H1 (cell line): ENCODE measurements around the gene TUBAL3. TPM values are rescaled to one million over a fixed set of nuclear protein-coding genes. Genes with fewer than 3 reads are reported as not detected.

Experiments used
- CTCF ChIA-PET: fragments of 300-600 bp; sonication (Branson Sonifier 250); formaldehyde crosslinking; loops from one replicate; lab custom pipeline; 2021; ENCODE audit not compliant: partially characterized antibody; lab: Charles Lee
- POLR2A ChIA-PET: fragments of 300-600 bp; sonication (Branson Sonifier 250); formaldehyde crosslinking; loops from one replicate; lab custom pipeline; 2021; ENCODE audit warnings: inconsistent platforms; ENCODE audit not compliant: partially characterized antibody; lab: Charles Lee
- DNase-seq, 2 experiments: peaks; one replicate each; pipeline versions ENCODE4 v3.0.0 to v3.0.0-alpha.2; 2010 to 2022; ENCODE audit warnings: low spot score in 2 of 2, low read depth in 1 of 2, mixed read lengths in 1 of 2
- FAIRE-seq: peaks from 2 replicates; lab custom pipeline; 2011; peaks lifted over from hg19 to GRCh38; lab: Jason Lieb, UNC
- H2AFZ ChIP-seq: 2 replicates; pipeline ENCODE4 v1.8.1; 2012; ENCODE audit warnings: low read length, inconsistent platforms
- H2AK5ac ChIP-seq: 2 replicates; pipeline ENCODE4 v1.6.1; 2013; ENCODE audit warnings: low read depth, low read length
- H2BK120ac ChIP-seq: replicated peaks from 2 replicates; pipeline ENCODE3; 2013; ENCODE audit warnings: low read depth, low read length, inconsistent platforms
- H2BK12ac ChIP-seq: 2 replicates; pipeline ENCODE4 v1.6.1; 2013; ENCODE audit warnings: low read depth, low read length
- H2BK15ac ChIP-seq: 2 replicates; pipeline ENCODE4 v1.6.1; 2013; ENCODE audit warnings: low read length
- H2BK20ac ChIP-seq: 2 replicates; pipeline ENCODE4 v1.6.1; 2013; ENCODE audit warnings: low read length
- H2BK5ac ChIP-seq: 2 replicates; pipeline ENCODE4 v1.6.1; 2013; ENCODE audit warnings: low read depth, low read length
- H3K14ac ChIP-seq: 2 replicates; pipeline ENCODE4 v1.6.1; 2013; ENCODE audit warnings: inconsistent platforms; ENCODE audit not compliant: insufficient read length
- H3K18ac ChIP-seq: 2 replicates; pipeline ENCODE4 v1.6.1; 2013; ENCODE audit warnings: low read length; ENCODE audit errors: extremely low read depth
- H3K23ac ChIP-seq: 2 replicates; pipeline ENCODE4 v1.6.1; 2013; ENCODE audit warnings: inconsistent platforms; ENCODE audit not compliant: insufficient read length
- H3K23me2 ChIP-seq: 2 replicates; pipeline ENCODE4 v1.6.1; 2013; ENCODE audit warnings: low read depth, low read length
- H3K27ac ChIP-seq: 2 replicates; pipeline ENCODE4 v1.6.1; 2011; ENCODE audit warnings: low read depth, low read length, inconsistent platforms
- H3K27me3 ChIP-seq, 4 experiments: replicated peaks in 1 of 4; 1 replicate in 1 of 4; 2 replicates in 3 of 4; pipeline versions ENCODE4 v1.6.1 to v1.8.1; 2011 to 2013; ENCODE audit warnings: low read length in 3 of 4, mild to moderate bottlenecking in 3 of 4, inconsistent platforms in 2 of 4, mixed read lengths in 2 of 4, moderate library complexity in 1 of 4; ENCODE audit not compliant: control insufficient read depth in 3 of 4, insufficient read depth in 3 of 4; ENCODE audit errors: extremely low read depth in 1 of 4
- H3K36me3 ChIP-seq, 4 experiments: 2 replicates each; pipeline versions ENCODE4 v1.6.1 to v1.8.1; 2011 to 2013; ENCODE audit warnings: mild to moderate bottlenecking in 4 of 4, low read length in 3 of 4, moderate library complexity in 2 of 4, control low read depth in 1 of 4, inconsistent platforms in 1 of 4; ENCODE audit not compliant: insufficient read depth in 4 of 4, control insufficient read depth in 2 of 4
- H3K4ac ChIP-seq: replicated peaks from 2 replicates; pipeline ENCODE3; 2013; ENCODE audit warnings: low read length, low read depth, mixed read lengths, inconsistent platforms; ENCODE audit not compliant: insufficient read length
- H3K4me1 ChIP-seq, 4 experiments: replicated peaks in 1 of 4; 1 replicate in 1 of 4; 2 replicates in 3 of 4; pipeline versions ENCODE4 v1.6.1 to v1.8.1; 2011 to 2013; ENCODE audit warnings: low read length in 3 of 4, inconsistent platforms in 2 of 4, mixed read lengths in 1 of 4; ENCODE audit not compliant: insufficient read depth in 4 of 4, control insufficient read depth in 3 of 4
- H3K4me2 ChIP-seq, 2 experiments: 2 replicates each; pipeline versions ENCODE4 v1.6.1 to v1.8.1; 2011 to 2013; ENCODE audit warnings: low read depth in 2 of 2, low read length in 2 of 2, control low read depth in 1 of 2, inconsistent platforms in 1 of 2, mild to moderate bottlenecking in 1 of 2; ENCODE audit not compliant: insufficient read depth in 1 of 2
- H3K4me3 ChIP-seq, 4 experiments: fragments of 200-600, 300-600 bp in 1 of 4; sonication (generic), shearing (Covaris generic), sonication (Bioruptor Twin) in 1 of 4; 2 replicates each; pipeline versions ENCODE4 v1.5.1 to v1.8.1; 2011 to 2016; ENCODE audit warnings: low read length in 4 of 4, low read depth in 3 of 4, control low read depth in 2 of 4, inconsistent platforms in 2 of 4, mild to moderate bottlenecking in 2 of 4, mixed read lengths in 1 of 4, moderate library complexity in 1 of 4; ENCODE audit not compliant: insufficient read depth in 2 of 4; ENCODE audit errors: extremely low read depth in 1 of 4
- H3K56ac ChIP-seq: replicated peaks from 2 replicates; pipeline ENCODE3; 2013; ENCODE audit warnings: low read depth, mild to moderate bottlenecking, mixed read lengths, low read length, inconsistent platforms; ENCODE audit not compliant: insufficient read length
- H3K79me1 ChIP-seq: 2 replicates; pipeline ENCODE4 v1.6.1; 2013; ENCODE audit warnings: low read depth, low read length, control low read depth
- H3K79me2 ChIP-seq, 2 experiments: 2 replicates each; pipeline versions ENCODE4 v1.6.1 to v1.8.1; 2012 to 2013; ENCODE audit warnings: low read length in 2 of 2, mild to moderate bottlenecking in 2 of 2, inconsistent platforms in 1 of 2; ENCODE audit not compliant: insufficient read depth in 2 of 2, control insufficient read depth in 1 of 2
- H3K9ac ChIP-seq, 4 experiments: replicated peaks in 1 of 4; 1 replicate in 1 of 4; 2 replicates in 3 of 4; pipeline versions ENCODE4 v1.6.1 to v1.8.1; 2011 to 2013; ENCODE audit warnings: low read depth in 3 of 4, low read length in 3 of 4, control low read depth in 2 of 4, mild to moderate bottlenecking in 2 of 4, moderate library complexity in 2 of 4, inconsistent platforms in 1 of 4; ENCODE audit errors: extremely low read depth in 1 of 4
- H3K9me3 ChIP-seq, 2 experiments: 2 replicates each; pipeline versions ENCODE4 v1.6.1 to v1.8.1; 2012 to 2013; ENCODE audit warnings: mild to moderate bottlenecking in 2 of 2, moderate library complexity in 2 of 2, control low read depth in 1 of 2, inconsistent platforms in 1 of 2, low read depth in 1 of 2, low read length in 1 of 2, mixed read lengths in 1 of 2; ENCODE audit not compliant: insufficient read depth in 2 of 2
- H4K20me1 ChIP-seq, 2 experiments: replicated peaks in 1 of 2; 2 replicates each; pipeline versions ENCODE3 to v1.8.1; 2011 to 2013; ENCODE audit warnings: inconsistent platforms in 2 of 2, low read length in 2 of 2, mild to moderate bottlenecking in 1 of 2; ENCODE audit not compliant: insufficient read depth in 2 of 2, control insufficient read depth in 1 of 2
- H4K5ac ChIP-seq: 2 replicates; pipeline ENCODE4 v1.6.1; 2013; ENCODE audit warnings: low read length, low read depth, mixed read lengths, inconsistent platforms; ENCODE audit not compliant: insufficient read length
- H4K8ac ChIP-seq: 2 replicates; pipeline ENCODE4 v1.8.0; 2013; ENCODE audit warnings: mild to moderate bottlenecking, moderate library complexity, low read length, inconsistent platforms; ENCODE audit not compliant: insufficient read depth; ENCODE audit errors: extremely low read depth
- H4K91ac ChIP-seq: replicated peaks from 2 replicates; pipeline ENCODE3; 2013; ENCODE audit warnings: low read length, mixed read lengths, inconsistent platforms; ENCODE audit not compliant: insufficient read length
- CHD2 ChIP-seq: IDR thresholded peaks from 2 replicates; pipeline ENCODE4 v1.6.1; 2012; ENCODE audit warnings: low read length, improper control_type of control experiment
- KDM5A ChIP-seq: fragments of 200-600 bp; IDR thresholded peaks from 2 replicates; pipeline ENCODE4 v1.7.1; 2012; ENCODE audit warnings: mild to moderate bottlenecking, low read length, inconsistent platforms, mixed read lengths
- POLR2AphosphoS5 ChIP-seq: IDR thresholded peaks from 2 replicates; pipeline ENCODE4 v1.6.1; 2011; ENCODE audit warnings: low read depth, low read length
- SIRT6 ChIP-seq: IDR thresholded peaks from one replicate; pipeline ENCODE4 v1.7.1; 2012; ENCODE audit warnings: low read length, inconsistent platforms
- SP4 ChIP-seq: IDR thresholded peaks from 2 replicates; pipeline ENCODE4 v1.6.1; 2012; ENCODE audit warnings: low read length, inconsistent platforms
- SUZ12 ChIP-seq: fragments of 200-600 bp; sonication (generic); IDR thresholded peaks from 2 replicates; pipeline ENCODE4 v1.6.1; 2012; ENCODE audit warnings: mild to moderate bottlenecking, inconsistent platforms, low read length, moderate library complexity, mixed read lengths
- TAF7 ChIP-seq: optimal IDR thresholded peaks from 2 replicates; pipeline ENCODE3; 2011; ENCODE audit warnings: low read depth, mild to moderate bottlenecking, inconsistent platforms, low read length, moderate library complexity, borderline replicate concordance
- TCF12 ChIP-seq: IDR thresholded peaks from 2 replicates; pipeline ENCODE4 v1.6.1; 2011; ENCODE audit warnings: low read depth, mild to moderate bottlenecking, low read length
- YY1 ChIP-seq: IDR thresholded peaks from 2 replicates; pipeline ENCODE4 v1.6.1; 2011; ENCODE audit warnings: low read depth, mild to moderate bottlenecking, low read length
- ZNF274 ChIP-seq: IDR thresholded peaks from 2 replicates; pipeline ENCODE4 v1.7.0; 2012; ENCODE audit warnings: low read length, borderline replicate concordance; ENCODE audit errors: extremely low read depth
- WGBS, 2 experiments: shearing (Covaris generic) in 1 of 2; methylation state at CpG; one replicate each; pipeline versions ENCODE4 v1.1.6 to v1.1.7; 2013 to 2015; ENCODE audit warnings: low lambda C conversion rate in 2 of 2, mixed read lengths in 2 of 2, inconsistent platforms in 1 of 2, low coverage in 1 of 2, missing lambda C conversion rate in 1 of 2; ENCODE audit not compliant: insufficient replicate concordance in 2 of 2, insufficient coverage in 1 of 2, insufficient read length in 1 of 2; ENCODE audit errors: extremely low coverage in 1 of 2, missing lambda C conversion rate in 1 of 2; 5-methylcytosine and 5-hydroxymethylcytosine counted together
- polyA plus RNA-seq, 7 experiments: library from polyadenylated mRNA; depleted of rRNA in 3 of 7; stranded (reverse) in 5 of 7; unstranded in 2 of 7; fragments of >200 nt in 5 of 7; fragments of 200-250 nt in 2 of 7; gene quantifications; 1 replicate in 5 of 7; 2 replicates in 1 of 7; 4 replicates in 1 of 7; pipeline versions ENCODE4 v1.2.1 to v1.2.3, GENCODE V29; 2011 to 2013; ENCODE audit warnings: missing spikeins in 2 of 7, mixed read lengths in 2 of 7
- total RNA-seq: library from RNA; stranded (reverse); fragmentation: NEBNext Ultra II Directional; extraction: Animal tissue kit (Norgen Biotek cat#: 25700); gene quantifications from 2 replicates; pipeline ENCODE4 v1.2.1, GENCODE V29; 2021
- TF ChIP-seq, protein P1 (sequence below): IDR thresholded peaks from 2 replicates; pipeline ENCODE4 v1.6.1; 2012; ENCODE audit warnings: low read length, inconsistent platforms
- TF ChIP-seq, protein P2 (sequence below): IDR thresholded peaks from 2 replicates; pipeline ENCODE4 v1.6.1; 2011; ENCODE audit warnings: low read length, improper control_type of control experiment

Gene TUBAL3
- total and polyA plus RNA-seq, 2 of the 8 experiments (the other 6 are each of a cell fraction or from before 2014, with no cell fraction given) = 0.17 TPM; not detected in 1

DNA sequence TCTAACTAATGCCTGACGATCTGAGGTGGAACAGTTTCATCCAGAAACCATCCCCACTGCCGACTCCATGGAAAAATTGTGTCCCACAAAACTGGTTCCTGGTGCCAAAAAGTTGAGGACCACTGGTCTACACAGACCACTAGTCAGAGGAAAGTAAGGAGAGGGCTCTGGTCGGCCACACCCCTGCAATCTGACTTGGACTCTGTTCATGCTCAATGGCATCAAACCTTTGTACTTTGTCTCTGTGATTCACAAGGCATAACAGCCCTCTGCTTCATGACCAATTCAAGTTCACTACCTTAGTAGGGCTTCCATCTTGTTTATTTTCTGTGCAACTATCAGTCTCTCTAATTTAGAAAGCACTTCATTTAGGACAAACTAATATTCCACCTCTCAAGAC lies 1.8 kb downstream of the TUBAL3 start:
- H4K91ac ChIP-seq = no peak overlapping the region
- H3K4me2 ChIP-seq = no peak overlapping the region
- H3K56ac ChIP-seq = no peak overlapping the region
- H3K4ac ChIP-seq = no peak overlapping the region
- peaks cover 0 to 3% (median 0%) of the 10 kb centered on the region in 4 experiments; a peak in 1 of 7 replicates for H3K4me1 ChIP-seq
- no peak overlapping the region for H4K8ac ChIP-seq
- no peak overlapping the region for H3K27ac ChIP-seq
- CTCF ChIA-PET = no interaction called here
- H3K4me3 ChIP-seq = no peak overlapping the region
- no peak for DNase-seq
- no peak overlapping the region for H2BK12ac ChIP-seq
- WGBS, 2 experiments = 86% methylated on average over 3 of the region's 3 CpGs; no CpG with 5 or more reads in 1 of the 2 experiments
- no peaks in the 10 kb centered on the region for H4K20me1 ChIP-seq
- peaks cover 0 to 1% (median 0%) of the 10 kb centered on the region in 4 experiments; a peak in 1 of 7 replicates for H3K27me3 ChIP-seq
- no peak overlapping the region for H3K14ac ChIP-seq
- POLR2A ChIA-PET = no interaction called here
- H3K18ac ChIP-seq = no peak overlapping the region
- H4K5ac ChIP-seq = no peak overlapping the region
- H2AK5ac ChIP-seq = no peak overlapping the region
- peaks cover 2 to 6% of the 10 kb centered on the region in 2 experiments; a peak in 2 of 4 replicates for H3K9me3 ChIP-seq
- H3K36me3 ChIP-seq = no peaks in the 10 kb centered on the region
- H3K23ac ChIP-seq = no peak overlapping the region
- H2BK5ac ChIP-seq = no peak overlapping the region
- no peak overlapping the region for H2BK15ac ChIP-seq
- no peak overlapping the region for H2AFZ ChIP-seq
- H3K9ac ChIP-seq = no peak overlapping the region
- H2BK120ac ChIP-seq = no peak overlapping the region
- H3K79me2 ChIP-seq = no peaks in the 10 kb centered on the region
- no peak for FAIRE-seq
- H3K23me2 ChIP-seq = no peaks in the 10 kb centered on the region
- H3K79me1 ChIP-seq = no peaks in the 10 kb centered on the region
- no peak overlapping the region for H2BK20ac ChIP-seq
- TF ChIP-seq, protein P1, sequence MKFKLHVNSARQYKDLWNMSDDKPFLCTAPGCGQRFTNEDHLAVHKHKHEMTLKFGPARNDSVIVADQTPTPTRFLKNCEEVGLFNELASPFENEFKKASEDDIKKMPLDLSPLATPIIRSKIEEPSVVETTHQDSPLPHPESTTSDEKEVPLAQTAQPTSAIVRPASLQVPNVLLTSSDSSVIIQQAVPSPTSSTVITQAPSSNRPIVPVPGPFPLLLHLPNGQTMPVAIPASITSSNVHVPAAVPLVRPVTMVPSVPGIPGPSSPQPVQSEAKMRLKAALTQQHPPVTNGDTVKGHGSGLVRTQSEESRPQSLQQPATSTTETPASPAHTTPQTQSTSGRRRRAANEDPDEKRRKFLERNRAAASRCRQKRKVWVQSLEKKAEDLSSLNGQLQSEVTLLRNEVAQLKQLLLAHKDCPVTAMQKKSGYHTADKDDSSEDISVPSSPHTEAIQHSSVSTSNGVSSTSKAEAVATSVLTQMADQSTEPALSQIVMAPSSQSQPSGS = no peak
- no peak for TF ChIP-seq ZNF274
- TF ChIP-seq YY1 = no peak
- no peak for TF ChIP-seq TCF12
- TF ChIP-seq SIRT6 = no peak
- TF ChIP-seq SUZ12 = no peak
- no peak for TF ChIP-seq KDM5A
- TF ChIP-seq, protein P2, sequence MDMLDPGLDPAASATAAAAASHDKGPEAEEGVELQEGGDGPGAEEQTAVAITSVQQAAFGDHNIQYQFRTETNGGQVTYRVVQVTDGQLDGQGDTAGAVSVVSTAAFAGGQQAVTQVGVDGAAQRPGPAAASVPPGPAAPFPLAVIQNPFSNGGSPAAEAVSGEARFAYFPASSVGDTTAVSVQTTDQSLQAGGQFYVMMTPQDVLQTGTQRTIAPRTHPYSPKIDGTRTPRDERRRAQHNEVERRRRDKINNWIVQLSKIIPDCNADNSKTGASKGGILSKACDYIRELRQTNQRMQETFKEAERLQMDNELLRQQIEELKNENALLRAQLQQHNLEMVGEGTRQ = no peak
- no peak for TF ChIP-seq SP4
- no peak for TF ChIP-seq TAF7
- TF ChIP-seq POLR2AphosphoS5 = no peak
- TF ChIP-seq CHD2 = no peak
